Measurements from ENCODE around the gene IDI1. TPM values are rescaled to one million over a fixed set of nuclear protein-coding genes. Genes with fewer than 3 reads are reported as not detected.

The IDI1 gene
- total RNA-seq, 4 donors from 2014 or later, result 10.8 to 64.2 (median 17.9) TPM

GRCh38 chr10:992467-992866, 56.5 kb downstream of the IDI1 start:
- Histone ChIP-seq H3K27ac (no peak overlapping the region), H3K27me3 (no peaks in the 10 kb centered on the region), H3K36me3 (no peaks in the 10 kb centered on the region), H3K4me1 (peaks cover 0 to 10% of the 10 kb centered on the region in 2 donors), H3K4me3 (no peak overlapping the region), H3K9me3 (no peaks in the 10 kb centered on the region)
- no peak for TF ChIP-seq POLR2A (IDR thresholded peaks at IDR 0.05)
- no peak for TF ChIP-seq CTCF (IDR thresholded peaks at IDR 0.05)
- intact Hi-C loops (cut with DNase I; ENCODE audit: low total_unique reads), result no loop called here
- no peak for DNase-seq

GRCh38 chr10:990808-991207, 58.1 kb downstream of the IDI1 start:
- H3K27me3 ChIP-seq, result no peaks in the 10 kb centered on the region
- no peak overlapping the region for H3K27ac ChIP-seq
- no peak for DNase-seq
- no peaks in the 10 kb centered on the region for H3K9me3 ChIP-seq
- no peaks in the 10 kb centered on the region for H3K36me3 ChIP-seq
- no peak overlapping the region for H3K4me3 ChIP-seq
- TF ChIP-seq CTCF (IDR thresholded peaks at IDR 0.05) (no peak), POLR2A (IDR thresholded peaks at IDR 0.05) (no peak)
- intact Hi-C loops (cut with DNase I; ENCODE audit: low total_unique reads), result no loop called here
- peaks cover 4 to 13% of the 10 kb centered on the region in 2 donors for H3K4me1 ChIP-seq

Other genes starting within 250 kb of the IDI1 start
- gene LARP4B, start 117.4 kb downstream of the IDI1 start, total RNA-seq, result 10 to 100 TPM; 17.4 to 76.8 (median 32.2) TPM
- gene GTPBP4, start 60.7 kb downstream of the IDI1 start, total RNA-seq, result 10 to 100 TPM; 10.5 to 49.0 (median 20.1) TPM
- gene IDI2, start 23.3 kb downstream of the IDI1 start, total RNA-seq, result not detected
- 10 to 100 TPM in 2 of 4 donors, 1 to 10 TPM in 2; 1.3 to 21.7 (median 11.2) TPM for gene WDR37, start 7.3 kb upstream of the IDI1 start, total RNA-seq

Measured in uterus (tissue), 4 donors.